NB4 (cell line): Measurements from ENCODE around the gene SYNC.
"Not testable (repeated sequence)": the region's sequence is repeated elsewhere in the genome, so short reads cannot be mapped to it uniquely, and the experiment has no call there.

Source experiments
- DNase-seq: peaks from one replicate; pipeline ENCODE4 v3.0.0; 2010; ENCODE audit warnings: low read depth
- H3K4me3 ChIP-seq: one replicate; pipeline ENCODE4 v1.5.1; 2011; ENCODE audit warnings: mild to moderate bottlenecking, low read depth, low read length, moderate library complexity
- MYC ChIP-seq: IDR thresholded peaks from 2 replicates; pipeline ENCODE4 v1.6.1; 2011; ENCODE audit warnings: low read depth, low read length
- POLR2A ChIP-seq: IDR thresholded peaks from 2 replicates; pipeline ENCODE4 v1.6.1; 2011; ENCODE audit warnings: mild to moderate bottlenecking; ENCODE audit not compliant: insufficient read length; ENCODE audit errors: extremely low read depth
- TF ChIP-seq, protein P1 (sequence below): IDR thresholded peaks from one replicate; pipeline ENCODE4 v1.5.1; 2012; ENCODE audit warnings: low read depth, low read length
- TF ChIP-seq, protein P2 (sequence below): IDR thresholded peaks from 2 replicates; pipeline ENCODE4 v1.6.1; 2011; ENCODE audit warnings: low read depth, low read length

Gene SYNC

DNA sequence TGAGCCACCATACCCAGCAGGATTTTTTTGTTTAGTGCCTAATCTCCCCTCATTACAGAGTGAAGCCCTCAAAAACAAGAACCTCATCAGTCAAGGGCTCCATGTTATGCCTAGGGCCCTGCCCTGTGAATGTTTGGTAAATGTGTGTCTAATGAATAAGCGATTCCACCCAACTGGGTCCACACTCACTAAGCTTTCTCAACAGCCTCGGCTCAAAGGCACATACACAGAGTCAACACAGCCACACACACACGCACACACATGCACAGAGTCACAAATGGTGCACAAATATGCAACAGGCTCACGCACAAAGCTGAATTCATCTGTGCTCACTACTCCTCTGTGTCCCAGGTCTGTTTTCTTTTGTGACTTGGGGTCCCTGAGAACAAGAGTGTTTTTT, 11.7 kb upstream of the SYNC start:
- no peak overlapping the region for H3K4me3 ChIP-seq
- TF ChIP-seq, protein P1, sequence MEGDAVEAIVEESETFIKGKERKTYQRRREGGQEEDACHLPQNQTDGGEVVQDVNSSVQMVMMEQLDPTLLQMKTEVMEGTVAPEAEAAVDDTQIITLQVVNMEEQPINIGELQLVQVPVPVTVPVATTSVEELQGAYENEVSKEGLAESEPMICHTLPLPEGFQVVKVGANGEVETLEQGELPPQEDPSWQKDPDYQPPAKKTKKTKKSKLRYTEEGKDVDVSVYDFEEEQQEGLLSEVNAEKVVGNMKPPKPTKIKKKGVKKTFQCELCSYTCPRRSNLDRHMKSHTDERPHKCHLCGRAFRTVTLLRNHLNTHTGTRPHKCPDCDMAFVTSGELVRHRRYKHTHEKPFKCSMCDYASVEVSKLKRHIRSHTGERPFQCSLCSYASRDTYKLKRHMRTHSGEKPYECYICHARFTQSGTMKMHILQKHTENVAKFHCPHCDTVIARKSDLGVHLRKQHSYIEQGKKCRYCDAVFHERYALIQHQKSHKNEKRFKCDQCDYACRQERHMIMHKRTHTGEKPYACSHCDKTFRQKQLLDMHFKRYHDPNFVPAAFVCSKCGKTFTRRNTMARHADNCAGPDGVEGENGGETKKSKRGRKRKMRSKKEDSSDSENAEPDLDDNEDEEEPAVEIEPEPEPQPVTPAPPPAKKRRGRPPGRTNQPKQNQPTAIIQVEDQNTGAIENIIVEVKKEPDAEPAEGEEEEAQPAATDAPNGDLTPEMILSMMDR, result no peak
- TF ChIP-seq MYC, result no peak
- TF ChIP-seq, protein P2, sequence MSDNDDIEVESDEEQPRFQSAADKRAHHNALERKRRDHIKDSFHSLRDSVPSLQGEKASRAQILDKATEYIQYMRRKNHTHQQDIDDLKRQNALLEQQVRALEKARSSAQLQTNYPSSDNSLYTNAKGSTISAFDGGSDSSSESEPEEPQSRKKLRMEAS, result no peak
- DNase-seq, result no peak

DNA sequence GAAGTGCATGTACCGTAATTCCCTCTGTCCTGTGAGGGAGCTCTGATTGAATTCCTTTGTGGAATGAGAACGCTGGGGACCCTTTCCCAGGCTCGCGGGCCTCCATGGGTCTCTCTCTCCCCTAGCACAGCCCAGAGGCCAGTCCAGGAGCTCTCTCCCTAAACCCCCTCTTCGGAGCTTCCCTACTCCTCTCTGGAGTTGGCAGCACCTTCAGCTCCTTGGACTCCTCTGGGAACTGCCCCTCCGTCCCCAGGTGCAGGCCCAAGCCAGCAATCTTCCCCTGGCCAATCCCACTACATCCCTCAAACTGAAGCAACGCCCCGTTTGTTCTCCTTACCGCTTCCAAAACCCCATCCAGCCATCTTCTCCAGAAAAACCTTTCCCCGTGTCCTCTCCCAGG, 10.5 kb upstream of the SYNC start:
- no peak for DNase-seq
- TF ChIP-seq MYC (no peak), POLR2A (no peak)
- TF ChIP-seq, protein P2, result no peak
- TF ChIP-seq, protein P1, result no peak
- H3K4me3 ChIP-seq, result no peak overlapping the region

DNA sequence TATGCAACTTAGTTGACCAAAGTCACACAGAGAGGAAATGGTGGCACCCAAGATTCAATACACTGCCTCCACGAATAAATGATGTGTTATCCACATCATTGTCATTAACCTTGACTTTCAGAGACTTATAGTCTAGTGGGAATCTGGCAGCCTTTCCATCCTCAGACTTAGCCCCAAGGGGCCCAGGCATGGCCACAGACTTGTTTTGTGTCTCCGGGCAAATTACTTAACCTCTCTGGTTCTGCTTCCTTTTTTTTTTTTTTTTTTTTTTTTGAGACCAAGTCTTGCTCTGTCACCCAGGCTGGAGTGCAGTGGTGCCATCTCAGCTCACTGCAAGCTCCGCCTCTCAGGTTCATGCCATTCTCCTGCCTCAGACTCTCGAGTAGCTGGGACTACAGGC, 8.7 kb upstream of the SYNC start:
- H3K4me3 ChIP-seq, DNase-seq: not testable (repeated sequence)

DNA sequence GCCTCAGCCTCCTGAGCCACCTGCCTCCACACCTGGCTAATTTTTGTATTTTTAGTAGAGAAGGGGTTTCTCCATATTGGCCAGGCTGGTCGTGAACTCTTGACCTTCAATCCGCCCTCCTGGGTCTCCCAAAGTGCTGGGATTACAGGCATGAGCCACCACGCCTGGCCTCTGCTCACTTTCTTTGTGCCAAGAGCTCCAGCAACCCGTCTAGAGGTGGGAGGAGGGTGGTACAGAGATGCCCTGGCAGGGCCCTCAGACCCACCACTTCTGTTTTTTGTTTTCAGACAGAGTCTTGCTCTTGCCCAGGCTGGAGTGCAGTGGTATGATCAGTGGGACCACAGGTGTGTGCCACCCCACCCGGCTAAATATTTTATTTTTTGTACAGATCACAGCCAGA, 6.9 kb upstream of the SYNC start:
- DNase-seq, result no peak
- TF ChIP-seq, protein P2, result no peak
- TF ChIP-seq, protein P1, result no peak
- no peak for TF ChIP-seq POLR2A
- no peak for TF ChIP-seq MYC

DNA sequence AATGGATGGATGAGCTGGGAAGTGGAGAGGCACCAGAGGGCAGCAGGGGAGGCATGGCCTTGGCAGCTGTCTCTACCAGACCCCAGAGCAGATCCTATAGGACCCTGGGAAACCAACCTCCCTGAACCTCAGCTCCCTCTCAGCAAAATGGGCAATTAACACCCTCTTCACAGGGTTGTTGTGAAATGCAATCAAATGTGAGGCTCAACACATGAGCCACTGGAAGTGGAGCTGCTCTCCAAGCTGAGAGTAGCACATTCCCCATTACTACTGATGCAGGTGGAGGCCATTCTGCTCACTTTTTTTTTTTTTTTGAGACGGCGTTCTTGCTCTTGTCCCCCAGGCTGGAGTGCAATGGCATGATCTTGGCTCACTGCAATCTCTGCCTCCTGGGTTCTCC, 6.5 kb upstream of the SYNC start:
- TF ChIP-seq, protein P2, result no peak
- TF ChIP-seq MYC (no peak), POLR2A (no peak)
- TF ChIP-seq, protein P1, result no peak
- no peak overlapping the region for H3K4me3 ChIP-seq
- DNase-seq, result no peak

More for the DNA sequence above, 6.9 kb upstream of the SYNC start:
- H3K4me3 ChIP-seq, result no peak overlapping the region

DNA sequence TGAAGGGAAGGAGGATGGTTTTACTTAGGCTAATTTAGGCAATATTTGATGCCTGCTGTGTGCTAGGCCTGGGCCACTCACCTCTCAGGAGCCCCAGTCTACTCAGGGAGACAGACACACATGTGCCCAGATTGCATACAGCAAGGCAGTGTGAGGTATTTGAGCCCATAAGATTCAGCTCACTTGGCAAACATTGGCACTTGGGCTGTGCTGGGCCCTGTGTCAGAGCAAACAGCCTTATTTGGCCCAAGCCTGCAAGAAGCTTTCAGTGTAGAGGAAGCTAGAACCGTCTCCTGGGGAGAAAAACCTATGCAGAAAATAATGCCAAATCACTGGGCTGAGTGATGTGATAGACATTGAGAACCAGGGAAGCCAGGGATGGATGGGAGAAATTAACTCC, 3.9 kb upstream of the SYNC start:
- no peak for DNase-seq
- H3K4me3 ChIP-seq, result no peak overlapping the region

More for the DNA sequence above, 3.9 kb upstream of the SYNC start:
- no peak for TF ChIP-seq MYC
- TF ChIP-seq, protein P2, result no peak
- no peak for TF ChIP-seq POLR2A
- TF ChIP-seq, protein P1, result no peak
